ENCODE results near the gene L3MBTL3. TPM values are rescaled to one million over a fixed set of nuclear protein-coding genes. Genes with fewer than 3 reads are reported as not detected.

Gene L3MBTL3
- total RNA-seq, 2 experiments from 2014 or later, result 13.5 to 14.9 TPM

DNA sequence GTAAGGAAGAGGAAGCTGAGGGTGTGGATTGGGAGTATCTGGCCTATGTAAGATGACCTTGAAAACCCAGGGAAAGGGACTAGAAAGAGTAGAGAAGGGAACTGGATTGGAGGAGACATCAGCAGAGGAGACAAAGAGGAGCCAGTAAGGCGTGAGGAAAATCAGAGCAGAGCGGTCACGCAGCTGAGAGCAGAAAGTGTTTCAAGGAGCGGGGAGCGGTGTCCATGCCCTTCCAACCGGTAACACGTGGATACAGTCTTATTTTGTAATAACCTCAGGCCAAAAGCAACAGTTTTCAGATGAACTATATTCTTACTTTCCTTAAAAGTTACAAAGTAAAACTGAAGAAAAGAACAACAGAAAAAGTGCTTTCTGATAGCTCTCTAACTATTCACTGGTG is 36.3 kb downstream of the L3MBTL3 start:
- DNase-seq (no peak), ATAC-seq (no peak)
- H3K9me3 Mint-ChIP-seq, result no peaks in the 10 kb centered on the region
- H3K36me3 Mint-ChIP-seq (ENCODE audit: low read depth), result peaks cover 53% of the 10 kb centered on the region
- H3K4me3 Mint-ChIP-seq, result no peak overlapping the region
- peaks cover 11% of the 10 kb centered on the region for H3K4me1 Mint-ChIP-seq (ENCODE audit: low read depth)
- no peaks in the 10 kb centered on the region for H3K27me3 Mint-ChIP-seq
- POLR2A ChIA-PET, result no interaction called here
- intact Hi-C loops (cut with micrococcal nuclease), result no loop called here
- no peak overlapping the region for H3K27ac Mint-ChIP-seq
- TF ChIP-seq, protein P1, sequence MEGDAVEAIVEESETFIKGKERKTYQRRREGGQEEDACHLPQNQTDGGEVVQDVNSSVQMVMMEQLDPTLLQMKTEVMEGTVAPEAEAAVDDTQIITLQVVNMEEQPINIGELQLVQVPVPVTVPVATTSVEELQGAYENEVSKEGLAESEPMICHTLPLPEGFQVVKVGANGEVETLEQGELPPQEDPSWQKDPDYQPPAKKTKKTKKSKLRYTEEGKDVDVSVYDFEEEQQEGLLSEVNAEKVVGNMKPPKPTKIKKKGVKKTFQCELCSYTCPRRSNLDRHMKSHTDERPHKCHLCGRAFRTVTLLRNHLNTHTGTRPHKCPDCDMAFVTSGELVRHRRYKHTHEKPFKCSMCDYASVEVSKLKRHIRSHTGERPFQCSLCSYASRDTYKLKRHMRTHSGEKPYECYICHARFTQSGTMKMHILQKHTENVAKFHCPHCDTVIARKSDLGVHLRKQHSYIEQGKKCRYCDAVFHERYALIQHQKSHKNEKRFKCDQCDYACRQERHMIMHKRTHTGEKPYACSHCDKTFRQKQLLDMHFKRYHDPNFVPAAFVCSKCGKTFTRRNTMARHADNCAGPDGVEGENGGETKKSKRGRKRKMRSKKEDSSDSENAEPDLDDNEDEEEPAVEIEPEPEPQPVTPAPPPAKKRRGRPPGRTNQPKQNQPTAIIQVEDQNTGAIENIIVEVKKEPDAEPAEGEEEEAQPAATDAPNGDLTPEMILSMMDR (IDR thresholded peaks at IDR 0.05), result no peak
- CTCF ChIA-PET, result no interaction called here

GRCh38 chr6:130055271-130055670 is 36.9 kb downstream of the L3MBTL3 start:
- Mint-ChIP-seq H3K9me3 (no peaks in the 10 kb centered on the region), H3K27ac (no peak overlapping the region), H3K27me3 (no peaks in the 10 kb centered on the region), H3K4me1 (ENCODE audit: low read depth) (peaks cover 11% of the 10 kb centered on the region), H3K4me3 (no peak overlapping the region), H3K36me3 (ENCODE audit: low read depth) (peaks cover 48% of the 10 kb centered on the region)
- ATAC-seq (no peak), DNase-seq (no peak)
- intact Hi-C loops (cut with micrococcal nuclease), result no loop called here
- ChIA-PET CTCF (no interaction called here), POLR2A (no interaction called here)
- TF ChIP-seq, protein P1 (IDR thresholded peaks at IDR 0.05), result no peak

DNA sequence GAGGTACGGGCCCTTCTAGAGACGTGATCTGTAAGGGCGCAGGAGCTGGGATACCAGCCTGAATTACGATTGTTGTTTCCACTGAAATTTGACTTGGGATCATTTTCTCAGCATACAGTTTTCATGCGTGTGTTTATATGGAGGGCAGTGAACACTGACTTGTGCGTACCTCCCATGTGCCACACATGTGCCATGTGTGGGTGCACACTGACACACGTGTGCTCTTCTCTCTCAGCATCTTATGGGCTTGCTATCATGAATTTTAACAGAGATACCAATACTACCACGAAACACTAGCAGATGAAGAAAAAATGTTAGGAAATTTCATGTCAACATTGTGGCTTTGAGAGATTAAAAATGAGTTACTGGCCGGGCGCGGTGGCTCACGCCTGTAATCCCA is 39.1 kb downstream of the L3MBTL3 start:
- H3K36me3 Mint-ChIP-seq (ENCODE audit: low read depth), result peaks cover 44% of the 10 kb centered on the region
- H3K9me3 Mint-ChIP-seq, result no peaks in the 10 kb centered on the region
- CTCF ChIA-PET, result interaction anchor here (1.5 kb wide), 1 partner anchor 20 kb away, joined by 4 read pairs; no protein-coding TSS in a partner anchor
- TF ChIP-seq, protein P1 (IDR thresholded peaks at IDR 0.05), result no peak
- intact Hi-C loops (cut with micrococcal nuclease), result no loop called here
- peaks cover 11% of the 10 kb centered on the region for H3K4me1 Mint-ChIP-seq (ENCODE audit: low read depth)
- H3K27ac Mint-ChIP-seq, result no peak overlapping the region
- DNase-seq (no peak), ATAC-seq (no peak)
- H3K27me3 Mint-ChIP-seq, result no peaks in the 10 kb centered on the region
- no peak overlapping the region for H3K4me3 Mint-ChIP-seq
- POLR2A ChIA-PET, result interaction anchor here (0.6 kb wide), 1 partner anchor 509 kb away, joined by 3 read pairs; no protein-coding TSS in a partner anchor

DNA sequence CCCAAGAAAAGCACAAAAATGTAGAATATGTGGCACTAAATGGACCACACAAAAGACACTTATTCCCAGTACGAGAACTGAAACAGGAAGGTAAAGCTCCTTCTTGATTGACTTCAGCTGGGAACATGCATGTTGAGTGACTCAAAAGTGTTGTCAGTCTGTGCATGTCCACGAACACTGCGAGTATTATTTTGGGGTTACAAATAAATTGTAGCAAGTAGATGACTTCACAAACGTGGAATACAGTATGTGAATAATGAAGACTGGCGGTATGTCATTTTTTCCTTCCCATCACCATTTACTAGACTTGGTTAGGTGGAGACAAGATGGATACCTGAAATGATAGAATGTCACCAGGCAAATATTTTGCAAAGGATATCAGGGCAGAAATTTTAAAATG is 45.4 kb downstream of the L3MBTL3 start:
- Mint-ChIP-seq H3K9me3 (no peaks in the 10 kb centered on the region), H3K27me3 (no peaks in the 10 kb centered on the region), H3K27ac (no peak overlapping the region), H3K4me3 (no peak overlapping the region), H3K4me1 (ENCODE audit: low read depth) (no peaks in the 10 kb centered on the region), H3K36me3 (ENCODE audit: low read depth) (peaks cover 21% of the 10 kb centered on the region)
- intact Hi-C loops (cut with micrococcal nuclease), result no loop called here
- ATAC-seq (no peak), DNase-seq (no peak)
- TF ChIP-seq, protein P1 (IDR thresholded peaks at IDR 0.05), result no peak
- ChIA-PET CTCF (no interaction called here), POLR2A (no interaction called here)

- intact Hi-C loops (cut with micrococcal nuclease), result no loop called here
- DNase-seq, result no peak
- TF ChIP-seq, protein P1 (IDR thresholded peaks at IDR 0.05), result no peak
- POLR2A ChIA-PET, result no interaction called here
- Mint-ChIP-seq H3K27ac (no peak overlapping the region), H3K27me3 (no peaks in the 10 kb centered on the region), H3K4me3 (no peak overlapping the region), H3K9me3 (no peaks in the 10 kb centered on the region), H3K4me1 (ENCODE audit: low read depth) (no peaks in the 10 kb centered on the region), H3K36me3 (ENCODE audit: low read depth) (peaks cover 17% of the 10 kb centered on the region)
- ATAC-seq, result no peak
- CTCF ChIA-PET, result no interaction called here
Measured at GRCh38 chr6:130065609-130066156, 47.3 kb downstream of the L3MBTL3 start.
